ENCODE results near the gene NAXE.

Gene NAXE

DNA sequence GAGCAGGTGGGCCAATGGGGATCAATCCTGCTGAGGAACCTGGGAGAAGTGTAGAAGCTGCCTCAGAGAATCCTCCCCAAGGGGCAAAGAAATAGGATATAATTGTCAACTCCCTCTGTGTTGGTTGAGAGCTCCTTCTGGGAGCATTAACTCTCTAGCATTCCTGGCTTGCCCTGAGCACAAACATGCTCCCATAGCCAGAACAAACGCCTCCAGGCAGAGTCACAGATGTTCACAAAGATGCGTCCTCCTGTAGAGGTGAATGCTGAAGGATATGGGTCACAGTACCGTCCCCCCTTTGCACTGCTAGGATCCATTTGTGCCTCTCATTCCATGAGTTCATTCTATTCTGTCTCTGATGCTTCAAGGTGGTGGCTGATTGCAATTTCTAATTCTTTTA lies 40.8 kb downstream of the NAXE start:
- no peak overlapping the region for H3K4ac ChIP-seq (ENCODE audit: low read length)

DNA sequence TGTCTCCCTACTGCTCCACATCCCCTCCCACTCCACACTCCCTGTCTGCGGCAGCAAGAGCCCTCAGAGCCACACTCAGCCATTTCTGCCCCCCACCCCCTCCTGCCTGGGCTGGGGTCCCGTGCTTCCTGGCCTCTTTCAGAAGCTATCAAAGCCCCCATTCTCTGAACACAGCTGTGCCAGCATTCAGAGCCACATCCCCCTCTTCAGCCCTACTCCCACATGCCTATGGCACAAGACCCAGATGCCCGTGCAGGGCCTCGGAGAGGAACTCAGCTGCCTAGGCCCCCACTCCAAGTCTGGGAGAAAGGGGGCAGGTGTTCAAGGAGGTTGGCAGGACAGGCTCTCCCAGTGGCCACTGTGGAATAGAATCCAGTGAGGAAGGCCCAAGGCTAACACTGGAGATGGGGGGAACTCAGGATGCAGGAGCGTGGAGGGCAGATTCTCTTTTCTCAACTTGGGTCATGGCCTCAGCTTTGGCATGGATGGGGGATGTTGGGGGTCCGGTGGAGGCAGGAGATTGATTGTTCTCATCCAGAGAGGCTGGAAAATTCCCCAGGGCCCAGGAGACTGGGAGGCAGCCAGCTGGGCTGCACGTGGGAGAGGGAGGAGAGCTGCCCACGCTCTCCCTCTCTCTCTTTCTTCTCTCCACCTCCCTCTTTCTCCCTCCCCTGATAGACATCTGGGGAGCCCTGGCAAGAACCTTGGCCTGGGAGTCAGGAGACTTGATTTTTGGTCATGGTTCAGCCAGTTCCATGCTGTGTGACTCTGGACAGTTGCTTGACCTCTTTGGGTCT lies 46.8 kb downstream of the NAXE start:
- Histone ChIP-seq H3K79me1 (ENCODE audit: low read depth, low read length) (no peaks in the 10 kb centered on the region), H3K9me3 (replicated peaks in 1 of 2; ENCODE audit: control insufficient read depth in 2 of 2, insufficient read depth in 1 of 2, low read depth in 1 of 2, low read length in 2 of 2) (no peaks in the 10 kb centered on the region), H2BK15ac (ENCODE audit: low read length) (peak overlapping the region; percentile 5), H3K4ac (ENCODE audit: low read length) (no peak overlapping the region), H3K27ac (replicated peaks; ENCODE audit: low read length) (no peak overlapping the region), H3K27me3 (ENCODE audit: control insufficient read depth in 3 of 3, insufficient read depth in 3 of 3, low read depth in 1 of 3, low read length in 3 of 3) (peaks cover 7 to 52% (median 31%) of the 10 kb centered on the region in 3 experiments), H4K91ac (ENCODE audit: low read depth, low read length, poor library complexity) (no peak overlapping the region), H2BK12ac (ENCODE audit: low read length) (no peak overlapping the region), H3K18ac (ENCODE audit: low read length) (peak overlapping the region; percentile 68), H2BK5ac (ENCODE audit: low read length) (peak overlapping the region; percentile 10), H2BK120ac (ENCODE audit: low read depth, low read length) (no peak overlapping the region), H2AFZ (ENCODE audit: low read length) (no peak overlapping the region), H2AK5ac (ENCODE audit: low read depth, low read length) (peak overlapping the region; percentile 15), H3K9ac (ENCODE audit: low read depth, low read length, poor library complexity) (no peak overlapping the region), H3K14ac (ENCODE audit: low read length) (no peak overlapping the region), H3K4me1 (ENCODE audit: control insufficient read depth in 2 of 2, insufficient read depth in 1 of 2, low read depth in 1 of 2, low read length in 2 of 2) (peaks cover 13 to 14% of the 10 kb centered on the region in 2 donors), H4K8ac (ENCODE audit: low read depth, low read length) (no peak overlapping the region), H3K36me3 (replicated peaks in 1 of 2; ENCODE audit: control insufficient read depth in 2 of 2, insufficient read depth in 2 of 2, low read length in 2 of 2) (no peaks in the 10 kb centered on the region), H3K4me2 (ENCODE audit: insufficient read depth, low read length, poor library complexity, severe bottlenecking) (no peak overlapping the region), H3K4me3 (ENCODE audit: low read length in 2 of 2) (no peak overlapping the region), H3K23ac (ENCODE audit: low read depth, low read length, poor library complexity) (no peak overlapping the region)
- no peak for DNase-seq (ENCODE audit: low spot score)
- WGBS, 2 donors (ENCODE audit: extremely low coverage in 2 of 2, insufficient read length in 2 of 2, insufficient replicate concordance in 1 of 2): no CpG with 5 or more reads among the region's 8 CpGs

More for the DNA sequence above, 40.8 kb downstream of the NAXE start:
- H3K18ac ChIP-seq (ENCODE audit: low read length): no peak overlapping the region
- no peak overlapping the region for H3K23ac ChIP-seq (ENCODE audit: low read depth, low read length, poor library complexity)
- no peak overlapping the region for H3K27ac ChIP-seq (replicated peaks; ENCODE audit: low read length)
- no peak overlapping the region for H3K4me3 ChIP-seq (ENCODE audit: low read length in 2 of 2)
- H3K4me2 ChIP-seq (ENCODE audit: insufficient read depth, low read length, poor library complexity, severe bottlenecking): no peak overlapping the region
- no peaks in the 10 kb centered on the region for H3K79me1 ChIP-seq (ENCODE audit: low read depth, low read length)
- H3K9me3 ChIP-seq (replicated peaks in 1 of 2; ENCODE audit: control insufficient read depth in 2 of 2, insufficient read depth in 1 of 2, low read depth in 1 of 2, low read length in 2 of 2): no peaks in the 10 kb centered on the region
- H2AFZ ChIP-seq (ENCODE audit: low read length): no peak overlapping the region
- H4K8ac ChIP-seq (ENCODE audit: low read depth, low read length): no peak overlapping the region
- H2AK5ac ChIP-seq (ENCODE audit: low read depth, low read length): no peak overlapping the region
- no peak overlapping the region for H2BK15ac ChIP-seq (ENCODE audit: low read length)
- no peak for DNase-seq (ENCODE audit: low spot score)
- H2BK12ac ChIP-seq (ENCODE audit: low read length): no peak overlapping the region
- no peak overlapping the region for H4K91ac ChIP-seq (ENCODE audit: low read depth, low read length, poor library complexity)
- no peak overlapping the region for H2BK120ac ChIP-seq (ENCODE audit: low read depth, low read length)
- H3K14ac ChIP-seq (ENCODE audit: low read length): no peak overlapping the region
- no peak overlapping the region for H2BK5ac ChIP-seq (ENCODE audit: low read length)
- H3K4me1 ChIP-seq (ENCODE audit: control insufficient read depth in 2 of 2, insufficient read depth in 1 of 2, low read depth in 1 of 2, low read length in 2 of 2): no peaks in the 10 kb centered on the region
- H3K36me3 ChIP-seq (replicated peaks in 1 of 2; ENCODE audit: control insufficient read depth in 2 of 2, insufficient read depth in 2 of 2, low read length in 2 of 2): no peaks in the 10 kb centered on the region
- H3K27me3 ChIP-seq (ENCODE audit: control insufficient read depth in 3 of 3, insufficient read depth in 3 of 3, low read depth in 1 of 3, low read length in 3 of 3): peaks cover 0 to 41% (median 1%) of the 10 kb centered on the region in 3 experiments
- no CpG with 5 or more reads among the region's 3 CpGs for WGBS, 2 donors (ENCODE audit: extremely low coverage in 2 of 2, insufficient read length in 2 of 2, insufficient replicate concordance in 1 of 2)
- no peak overlapping the region for H3K9ac ChIP-seq (ENCODE audit: low read depth, low read length, poor library complexity)

DNA sequence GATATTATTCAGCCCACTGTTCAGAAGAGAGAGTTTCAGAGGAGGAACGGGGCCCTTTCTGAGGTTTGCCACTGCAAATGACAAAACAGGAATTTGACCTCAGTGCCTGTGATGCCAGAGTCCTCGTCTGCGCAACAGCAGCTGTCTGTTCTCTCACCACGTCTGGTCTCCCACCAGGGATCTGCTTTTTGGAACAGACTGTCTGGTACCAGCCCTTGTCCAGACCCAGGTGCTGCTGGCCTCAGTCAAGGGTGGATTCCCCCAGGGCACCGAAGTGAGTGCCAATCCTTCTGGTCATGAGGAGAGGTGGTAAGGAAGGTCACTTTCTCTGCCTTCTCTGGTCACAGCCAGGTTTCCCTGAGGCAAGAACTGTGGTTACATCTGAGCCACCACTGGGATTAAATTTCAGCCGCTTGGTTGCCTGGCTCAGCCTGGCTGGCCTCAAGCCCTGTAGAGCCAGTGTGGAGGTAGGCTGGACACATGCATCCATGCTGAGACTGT lies 48.1 kb downstream of the NAXE start:
- H3K18ac ChIP-seq (ENCODE audit: low read length): peak overlapping the region; percentile 66
- H2AK5ac ChIP-seq (ENCODE audit: low read depth, low read length): no peak overlapping the region
- no peak overlapping the region for H2BK15ac ChIP-seq (ENCODE audit: low read length)
- H3K4me1 ChIP-seq (ENCODE audit: control insufficient read depth in 2 of 2, insufficient read depth in 1 of 2, low read depth in 1 of 2, low read length in 2 of 2): peaks cover 13 to 14% of the 10 kb centered on the region in 2 donors
- no peak overlapping the region for H3K9ac ChIP-seq (ENCODE audit: low read depth, low read length, poor library complexity)
- H3K27me3 ChIP-seq (ENCODE audit: control insufficient read depth in 3 of 3, insufficient read depth in 3 of 3, low read depth in 1 of 3, low read length in 3 of 3): peaks cover 7 to 44% (median 42%) of the 10 kb centered on the region in 3 experiments
- WGBS, 2 donors (ENCODE audit: extremely low coverage in 2 of 2, insufficient read length in 2 of 2, insufficient replicate concordance in 1 of 2): no CpG with 5 or more reads among the region's 6 CpGs
- no peak overlapping the region for H2BK5ac ChIP-seq (ENCODE audit: low read length)
- H2BK120ac ChIP-seq (ENCODE audit: low read depth, low read length): no peak overlapping the region
- no peak for DNase-seq (ENCODE audit: low spot score)
- no peak overlapping the region for H3K4me3 ChIP-seq (ENCODE audit: low read length in 2 of 2)
- H3K79me1 ChIP-seq (ENCODE audit: low read depth, low read length): no peaks in the 10 kb centered on the region
- peak overlapping the region; percentile 35 for H2BK12ac ChIP-seq (ENCODE audit: low read length)
- H3K27ac ChIP-seq (replicated peaks; ENCODE audit: low read length): no peak overlapping the region
- H3K4ac ChIP-seq (ENCODE audit: low read length): no peak overlapping the region
- H3K9me3 ChIP-seq (replicated peaks in 1 of 2; ENCODE audit: control insufficient read depth in 2 of 2, insufficient read depth in 1 of 2, low read depth in 1 of 2, low read length in 2 of 2): no peaks in the 10 kb centered on the region
- no peak overlapping the region for H4K91ac ChIP-seq (ENCODE audit: low read depth, low read length, poor library complexity)
- H3K14ac ChIP-seq (ENCODE audit: low read length): no peak overlapping the region
- peak overlapping the region; percentile 31 for H3K23ac ChIP-seq (ENCODE audit: low read depth, low read length, poor library complexity)
- no peak overlapping the region for H4K8ac ChIP-seq (ENCODE audit: low read depth, low read length)
- H3K4me2 ChIP-seq (ENCODE audit: insufficient read depth, low read length, poor library complexity, severe bottlenecking): no peak overlapping the region
- no peak overlapping the region for H2AFZ ChIP-seq (ENCODE audit: low read length)
- no peaks in the 10 kb centered on the region for H3K36me3 ChIP-seq (replicated peaks in 1 of 2; ENCODE audit: control insufficient read depth in 2 of 2, insufficient read depth in 2 of 2, low read length in 2 of 2)

GRCh38 chr1:156640842-156641706 lies 49.5 kb downstream of the NAXE start:
- H3K4ac ChIP-seq (ENCODE audit: low read length): no peak overlapping the region
- no peak overlapping the region for H4K91ac ChIP-seq (ENCODE audit: low read depth, low read length, poor library complexity)
- no peak overlapping the region for H3K9ac ChIP-seq (ENCODE audit: low read depth, low read length, poor library complexity)
- no peak overlapping the region for H2BK12ac ChIP-seq (ENCODE audit: low read length)
- no peak overlapping the region for H3K14ac ChIP-seq (ENCODE audit: low read length)
- H3K18ac ChIP-seq (ENCODE audit: low read length): no peak overlapping the region
- H3K9me3 ChIP-seq (replicated peaks in 1 of 2; ENCODE audit: control insufficient read depth in 2 of 2, insufficient read depth in 1 of 2, low read depth in 1 of 2, low read length in 2 of 2): no peaks in the 10 kb centered on the region
- peaks cover 0 to 8% of the 10 kb centered on the region in 2 donors for H3K36me3 ChIP-seq (replicated peaks in 1 of 2; ENCODE audit: control insufficient read depth in 2 of 2, insufficient read depth in 2 of 2, low read length in 2 of 2)
- H3K27ac ChIP-seq (replicated peaks; ENCODE audit: low read length): no peak overlapping the region
- peaks cover 13 to 14% of the 10 kb centered on the region in 2 donors for H3K4me1 ChIP-seq (ENCODE audit: control insufficient read depth in 2 of 2, insufficient read depth in 1 of 2, low read depth in 1 of 2, low read length in 2 of 2)
- no peak overlapping the region for H2BK120ac ChIP-seq (ENCODE audit: low read depth, low read length)
- DNase-seq (ENCODE audit: low spot score): no peak
- H2BK5ac ChIP-seq (ENCODE audit: low read length): no peak overlapping the region
- H3K4me2 ChIP-seq (ENCODE audit: insufficient read depth, low read length, poor library complexity, severe bottlenecking): peak overlapping the region; percentile 58
- peak overlapping the region; percentile 34 to 74 for H3K4me3 ChIP-seq (ENCODE audit: low read length in 2 of 2)
- peak overlapping the region; percentile 36 for H2AK5ac ChIP-seq (ENCODE audit: low read depth, low read length)
- H4K8ac ChIP-seq (ENCODE audit: low read depth, low read length): no peak overlapping the region
- peaks cover 9 to 57% (median 31%) of the 10 kb centered on the region in 3 experiments for H3K27me3 ChIP-seq (ENCODE audit: control insufficient read depth in 3 of 3, insufficient read depth in 3 of 3, low read depth in 1 of 3, low read length in 3 of 3)
- H3K79me1 ChIP-seq (ENCODE audit: low read depth, low read length): no peaks in the 10 kb centered on the region
- WGBS, 2 donors (ENCODE audit: extremely low coverage in 2 of 2, insufficient read length in 2 of 2, insufficient replicate concordance in 1 of 2): no CpG with 5 or more reads among the region's 6 CpGs
- no peak overlapping the region for H3K23ac ChIP-seq (ENCODE audit: low read depth, low read length, poor library complexity)
- H2BK15ac ChIP-seq (ENCODE audit: low read length): no peak overlapping the region
- H2AFZ ChIP-seq (ENCODE audit: low read length): peak overlapping the region; percentile 78

All from neuronal stem cell (in vitro differentiated cells).